Stimulated activated CD8-positive, alpha-beta memory T cell treated with anti-CD3 and anti-CD28 coated beads, Interleukin-7, amount 100 ng/mL, for 4 hours (primary cell): ENCODE data around the gene EGLN2.
"Not testable (repeated sequence)": the region's sequence is repeated elsewhere in the genome, so short reads cannot be mapped to it uniquely, and the experiment has no call there.

ENCODE experiments used
- DNase-seq, 2 donors: peaks; one replicate each; pipeline ENCODE4 v3.0.0-alpha.2; 2020; ENCODE audit warnings: low read depth in 2 of 2

Gene EGLN2

DNA sequence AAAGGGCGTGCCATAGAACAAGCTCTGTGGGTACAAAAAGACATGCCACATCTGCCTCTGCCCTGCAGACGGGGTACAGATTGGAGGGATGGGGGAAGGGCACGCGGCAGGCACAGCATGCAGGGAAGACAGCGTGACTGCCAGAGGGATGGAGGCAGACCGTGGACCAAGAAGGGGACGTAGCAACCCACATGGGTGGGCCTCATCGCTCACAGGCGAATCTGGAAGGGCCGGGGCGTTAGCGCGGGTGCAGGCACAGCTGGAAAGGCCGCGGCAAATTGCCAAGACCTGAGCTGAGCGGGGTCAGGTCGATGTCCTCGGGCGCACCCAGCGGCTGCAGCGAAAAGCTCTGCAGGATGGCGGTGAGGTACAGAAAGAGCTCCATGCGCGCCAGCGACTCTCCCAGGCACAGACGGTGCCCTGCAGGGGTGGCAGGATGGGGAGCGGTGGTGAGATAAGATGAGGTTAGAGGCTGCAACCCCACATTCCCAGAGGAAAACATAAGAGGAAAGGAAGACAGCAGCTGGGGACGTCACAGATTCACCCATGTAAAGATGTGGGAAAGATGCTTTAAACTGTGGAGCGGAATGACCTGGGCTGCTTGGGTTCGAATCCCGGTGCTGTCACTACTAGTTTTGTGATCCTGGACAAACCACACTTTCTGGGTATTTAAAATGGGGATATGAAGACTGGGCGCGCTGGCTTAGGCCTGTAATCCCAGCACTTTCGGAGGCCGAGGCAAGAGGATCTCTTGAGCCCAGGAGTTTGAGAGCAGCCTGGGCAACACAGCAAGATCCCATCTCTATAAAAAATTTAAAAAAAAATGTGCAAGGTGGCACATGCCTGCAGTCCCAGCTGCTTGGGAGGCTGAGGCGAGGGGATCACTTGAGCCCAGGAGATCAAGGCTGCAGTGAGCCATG, 19.7 kb downstream of the EGLN2 start:
- DNase-seq, result peak in 1 of 2 donors; percentile 69

DNA sequence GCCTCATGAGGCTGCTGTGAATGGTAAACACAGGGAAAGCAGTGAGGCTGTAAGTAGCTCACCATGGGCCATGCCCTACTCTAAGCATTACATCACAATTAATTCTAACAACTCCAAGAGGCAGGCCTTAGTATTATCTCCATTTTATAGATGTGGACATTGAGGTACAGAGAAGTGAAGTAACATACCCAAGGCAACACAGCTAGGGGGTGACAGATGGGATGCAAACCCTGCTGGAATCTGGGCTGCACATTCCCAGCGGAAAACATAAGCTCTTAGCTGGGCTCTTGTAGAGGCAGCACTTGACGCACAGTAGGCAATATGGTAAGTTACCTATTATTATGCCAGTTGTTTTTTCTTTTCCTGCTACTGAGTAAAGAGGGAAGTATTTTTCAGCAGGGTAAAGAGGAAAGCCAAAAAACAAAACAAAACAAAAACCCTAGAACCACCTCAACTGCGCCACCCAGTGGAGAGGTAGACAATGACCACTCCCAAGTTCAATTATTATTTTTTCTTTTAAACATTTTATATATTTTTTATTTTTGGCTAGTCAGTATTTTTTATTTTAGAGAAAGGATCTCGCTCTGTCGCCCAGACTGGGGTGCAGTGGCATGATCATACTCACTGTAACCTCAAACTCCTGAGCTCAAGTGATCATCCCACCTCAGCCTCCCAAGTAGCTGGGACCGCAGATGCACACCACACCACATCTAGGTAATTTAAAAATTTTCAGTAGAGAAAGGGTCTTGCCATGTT, 20.7 kb downstream of the EGLN2 start:
- not testable (repeated sequence) for DNase-seq

DNA sequence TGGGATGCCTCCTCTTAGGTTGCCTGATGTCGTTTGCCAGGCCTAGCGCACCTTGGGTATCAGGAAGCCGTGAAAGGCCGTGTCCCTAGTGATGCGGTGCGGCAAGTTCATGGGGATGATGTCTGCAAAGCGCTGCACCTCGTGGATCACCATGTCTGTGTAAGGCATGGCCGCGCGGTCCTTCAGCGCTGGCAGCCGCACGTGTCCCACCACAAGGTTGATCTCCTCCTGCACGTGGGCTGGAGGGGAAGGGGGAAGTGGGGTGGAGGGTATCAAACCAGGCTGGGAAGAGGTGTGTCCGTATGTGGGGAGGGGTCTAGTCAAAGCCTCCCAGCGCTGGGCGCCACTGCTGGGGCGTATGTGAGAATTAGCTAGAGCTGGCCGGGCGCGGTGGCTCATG, 23.2 kb downstream of the EGLN2 start:
- no peak for DNase-seq

DNA sequence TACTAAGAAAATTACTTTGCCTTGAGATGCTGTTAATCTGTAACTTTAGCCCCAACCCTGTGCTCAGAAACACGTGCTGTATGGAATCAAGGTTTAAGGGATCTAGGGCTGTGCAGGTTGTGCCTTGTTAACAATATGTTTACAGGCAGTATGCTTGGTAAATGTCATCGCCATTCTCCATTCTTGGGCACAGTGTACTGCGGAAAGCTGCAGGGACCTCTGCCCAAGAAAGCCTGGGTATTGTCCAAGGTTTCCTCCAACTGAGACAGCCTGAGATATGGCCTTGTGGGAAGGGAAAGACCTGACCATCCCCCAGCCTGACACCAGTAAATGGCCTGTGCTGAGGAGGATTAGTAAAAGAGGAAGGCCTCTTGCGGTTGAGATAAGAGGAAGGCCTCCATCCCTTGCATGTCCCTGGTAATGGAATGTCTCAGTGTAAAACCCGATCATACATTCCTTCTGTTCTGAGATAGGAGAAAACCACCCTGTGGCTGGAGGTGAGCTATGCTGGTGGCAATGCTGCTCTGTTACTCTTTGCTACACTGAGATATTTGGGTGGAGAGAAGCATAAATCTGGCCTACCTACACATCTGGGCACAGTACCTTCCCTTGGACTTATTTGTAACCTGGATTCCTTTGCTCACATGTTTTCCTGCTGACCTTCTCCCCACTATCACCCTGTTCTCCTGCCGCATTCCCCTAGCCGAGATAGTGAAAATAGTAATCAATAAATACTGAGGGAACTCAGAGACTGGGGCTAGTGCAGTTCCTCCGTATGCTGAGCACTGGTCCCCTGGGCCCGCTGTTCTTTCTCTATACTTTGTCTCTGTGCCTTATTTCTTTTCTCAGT, 23.9 kb downstream of the EGLN2 start:
- DNase-seq, result not testable (repeated sequence)

DNA sequence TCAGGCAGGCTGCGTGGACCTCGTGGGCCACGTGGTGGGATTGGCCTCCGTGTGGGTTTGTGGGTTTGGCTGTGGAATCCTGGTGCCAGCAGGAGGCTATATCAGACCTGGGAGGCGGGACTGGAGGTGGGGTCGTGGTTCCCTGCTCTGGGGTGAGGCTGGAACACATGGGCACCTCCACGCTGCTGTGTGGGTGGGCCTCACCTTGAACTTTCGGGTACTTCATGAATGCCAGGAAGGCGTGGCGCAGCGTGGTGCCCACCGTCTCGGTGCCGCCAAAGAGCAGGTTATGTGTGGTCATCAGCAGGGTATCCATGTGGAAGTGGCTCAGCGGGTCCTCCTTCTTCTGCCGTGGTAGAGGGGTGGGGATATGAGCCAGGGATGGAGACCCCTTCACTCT, 25.9 kb downstream of the EGLN2 start:
- DNase-seq, result not testable (repeated sequence)

DNA sequence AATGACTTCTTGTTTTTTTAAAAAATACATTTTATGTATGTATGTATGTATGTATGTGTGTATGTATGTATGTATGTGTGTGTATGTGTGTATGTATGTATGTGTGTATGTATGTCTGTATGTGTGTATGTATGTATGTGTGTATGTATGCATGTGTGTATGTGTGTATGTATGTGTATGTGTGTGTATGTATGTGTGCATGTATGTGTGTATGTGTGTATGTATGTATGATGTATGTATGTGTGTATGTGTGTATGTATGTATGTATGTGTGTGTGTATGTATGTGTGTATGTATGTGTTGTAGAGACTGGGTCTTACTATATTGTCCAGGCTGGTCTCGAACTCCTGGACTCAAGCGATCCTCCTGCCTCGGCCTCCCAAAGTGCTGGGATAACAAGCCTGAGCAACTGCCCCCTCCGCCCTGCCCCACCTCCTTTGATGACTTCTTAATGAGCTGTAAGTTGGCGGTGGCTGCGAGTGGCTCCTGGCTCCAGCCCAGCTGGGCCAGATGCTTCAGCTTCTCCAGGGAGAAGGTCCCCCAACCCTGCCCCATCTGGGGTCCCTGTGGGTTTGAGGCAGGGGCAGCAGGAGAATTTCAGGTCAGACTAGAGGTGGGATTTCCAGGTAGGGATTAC, 26.6 kb downstream of the EGLN2 start:
- not testable (repeated sequence) for DNase-seq

DNA sequence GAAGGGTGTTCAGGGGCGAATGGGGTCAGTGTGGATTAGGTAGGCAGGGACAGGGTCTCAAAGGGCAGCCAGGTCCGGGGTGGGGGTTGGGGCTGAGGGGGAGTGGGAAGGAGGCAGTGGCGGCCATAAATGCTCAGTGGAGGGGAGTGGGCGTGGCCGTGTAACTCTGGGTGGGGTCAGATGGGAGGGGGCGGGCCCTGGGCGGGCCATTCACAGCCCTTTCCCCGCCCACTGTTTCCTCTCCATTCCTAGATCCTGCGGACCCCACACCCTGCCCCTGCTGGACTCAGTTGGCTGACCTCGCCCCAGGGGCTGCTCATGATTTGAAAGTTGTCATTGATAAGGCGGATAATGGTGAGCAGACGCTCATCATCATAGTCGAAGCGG, 27.3 kb downstream of the EGLN2 start:
- DNase-seq, result not testable (repeated sequence)

DNA sequence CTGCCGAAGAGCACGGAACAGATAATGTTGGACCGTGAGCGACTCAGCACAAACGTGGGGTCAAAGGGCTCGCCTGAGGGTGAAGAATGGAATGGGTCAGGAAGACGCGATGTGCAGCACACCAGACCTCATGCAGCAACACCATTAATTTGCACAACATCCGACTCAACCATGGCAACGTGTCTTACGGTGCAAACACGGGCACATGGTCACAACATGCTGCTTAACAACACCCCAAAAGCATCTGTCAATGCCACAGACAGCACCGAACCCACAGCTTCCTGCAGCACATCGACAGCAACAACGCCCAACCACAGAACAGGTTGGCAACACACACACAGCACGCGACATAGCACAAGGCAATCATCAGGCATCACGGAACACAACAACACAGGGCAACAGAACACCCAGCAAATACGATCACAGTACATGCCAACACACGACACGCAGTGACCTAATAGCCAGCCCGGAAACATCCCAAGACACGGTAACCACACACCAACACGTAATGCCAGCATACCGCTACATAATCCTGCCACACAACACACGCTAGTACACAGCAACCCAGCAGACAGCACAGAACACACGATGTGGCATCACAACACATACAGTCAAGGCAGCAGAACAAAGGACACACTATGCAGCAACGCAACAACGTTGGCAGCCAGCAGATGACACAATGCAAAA, 27.9 kb downstream of the EGLN2 start:
- peak; percentile 46 to 57 for DNase-seq

DNA sequence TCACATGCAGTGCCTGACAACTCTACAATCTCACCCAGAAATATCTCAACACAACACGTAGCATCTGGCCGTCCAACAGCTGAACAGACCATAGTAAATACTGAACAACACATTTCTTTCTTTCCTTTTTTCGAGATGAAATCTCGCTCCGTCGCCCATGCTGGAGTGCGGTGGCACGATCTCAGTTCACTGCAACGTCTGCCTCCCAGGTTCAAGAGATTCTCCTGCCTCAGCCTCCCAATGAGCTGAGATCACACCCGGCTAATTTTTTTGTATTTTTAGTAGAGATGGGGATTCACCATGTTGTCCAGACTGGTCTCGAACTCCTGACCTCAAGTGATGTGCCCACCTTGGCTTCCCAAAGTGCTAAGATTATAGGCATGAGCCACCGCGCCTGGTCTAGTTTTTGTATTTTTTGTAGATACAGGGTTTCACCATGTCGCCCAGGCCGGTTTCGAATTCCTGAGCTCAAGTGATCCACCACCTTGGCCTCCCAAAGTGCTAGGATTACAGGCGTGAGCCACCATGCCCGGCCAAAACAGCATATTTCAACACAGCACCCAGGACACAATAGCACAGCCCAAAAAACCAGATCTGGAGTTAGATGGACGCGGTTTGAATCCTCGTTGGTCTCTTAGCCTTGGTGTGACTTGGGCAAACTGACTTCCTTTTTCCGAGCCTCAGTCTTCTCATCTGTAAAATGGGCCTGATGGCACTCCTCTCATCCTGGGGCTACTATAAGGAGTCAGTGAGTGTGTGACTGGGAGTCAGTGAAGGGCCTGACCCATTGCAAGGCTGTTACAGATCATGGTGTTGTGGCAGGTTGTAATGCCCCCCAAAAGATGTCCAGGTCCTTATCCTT, 28.6 kb downstream of the EGLN2 start:
- DNase-seq, result no peak

DNA sequence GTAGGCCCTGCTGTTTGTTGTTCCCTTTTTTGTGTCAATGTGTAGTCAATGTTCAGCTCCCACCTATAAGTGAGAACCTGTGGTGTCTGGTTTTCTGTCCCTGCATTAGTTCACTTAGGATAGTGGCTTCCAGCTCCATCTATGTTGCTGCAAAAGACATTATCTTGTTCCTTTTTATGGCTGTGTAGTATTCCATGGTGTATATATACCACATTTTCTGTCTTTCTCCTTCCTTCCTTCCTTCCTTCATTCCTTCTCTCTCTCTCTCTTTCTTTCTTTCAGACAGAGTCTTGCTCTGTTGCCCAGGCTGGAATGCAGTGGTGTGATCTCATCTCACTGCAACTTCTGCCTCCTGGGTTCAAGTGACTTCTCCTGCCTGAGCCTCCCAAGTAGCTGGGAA, 30.2 kb downstream of the EGLN2 start:
- DNase-seq, result no peak

DNA sequence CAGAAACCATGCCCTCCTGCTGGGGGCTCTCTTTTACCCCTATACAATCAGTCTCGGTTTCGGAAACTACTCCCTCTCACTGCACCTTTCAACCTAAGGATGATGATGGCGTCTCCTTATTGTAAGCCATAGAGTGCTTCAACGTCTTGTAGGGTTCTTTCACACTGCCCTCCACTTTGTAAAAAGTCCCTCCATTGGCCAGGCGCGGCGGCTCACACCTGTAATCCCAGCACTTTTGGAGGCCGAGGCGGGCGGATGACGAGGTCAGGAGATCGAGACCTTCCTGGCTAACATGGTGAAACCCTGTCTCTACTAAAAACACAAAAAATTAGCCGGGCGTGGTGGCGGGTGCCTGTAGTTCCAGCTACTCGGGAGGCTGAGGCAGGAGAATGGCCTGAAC, 31.8 kb downstream of the EGLN2 start:
- DNase-seq, result not testable (repeated sequence)

DNA sequence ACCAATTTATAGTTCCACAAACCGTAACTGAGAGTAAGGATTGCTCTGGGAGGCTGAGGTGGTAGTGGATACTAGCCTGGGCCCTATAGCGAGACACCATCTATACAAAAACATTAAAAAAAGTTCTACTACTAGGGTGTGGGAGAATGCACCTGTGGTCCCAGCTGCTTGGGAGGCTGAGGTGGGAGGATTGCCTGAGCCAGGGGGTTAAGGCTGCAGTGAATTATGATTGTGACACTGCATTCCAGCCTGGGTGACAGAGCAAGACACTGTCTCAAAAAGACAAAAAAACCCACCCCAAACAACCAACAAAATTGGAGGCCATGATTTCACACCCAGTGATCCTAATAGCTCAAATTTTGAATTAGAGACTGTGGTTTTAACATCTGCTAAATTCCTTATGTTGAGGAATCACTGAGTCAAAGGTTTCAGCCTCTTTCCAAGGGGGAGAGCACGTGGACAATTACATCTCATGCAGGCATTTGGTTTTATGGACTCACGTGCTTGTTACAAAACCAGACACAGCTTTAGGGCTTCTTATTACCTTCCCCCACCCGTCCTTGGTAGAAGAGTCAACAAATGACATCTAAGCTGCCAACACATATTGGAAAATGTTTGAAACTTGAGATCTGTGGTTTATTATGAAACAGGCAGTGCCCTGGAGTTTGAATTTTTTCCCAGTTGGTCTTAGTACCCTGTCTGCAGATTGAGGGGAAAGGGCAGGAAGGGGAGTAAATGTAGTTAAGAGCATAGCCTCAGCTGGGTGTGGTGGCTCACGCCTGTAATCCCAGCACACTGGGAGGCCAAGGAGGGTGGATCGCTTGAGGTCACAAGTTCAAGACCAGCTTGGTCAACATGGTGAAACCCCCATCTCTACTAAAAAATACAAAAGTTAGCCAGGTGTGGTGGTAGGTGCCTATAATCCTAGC, 32.8 kb downstream of the EGLN2 start:
- DNase-seq, result no peak

DNA sequence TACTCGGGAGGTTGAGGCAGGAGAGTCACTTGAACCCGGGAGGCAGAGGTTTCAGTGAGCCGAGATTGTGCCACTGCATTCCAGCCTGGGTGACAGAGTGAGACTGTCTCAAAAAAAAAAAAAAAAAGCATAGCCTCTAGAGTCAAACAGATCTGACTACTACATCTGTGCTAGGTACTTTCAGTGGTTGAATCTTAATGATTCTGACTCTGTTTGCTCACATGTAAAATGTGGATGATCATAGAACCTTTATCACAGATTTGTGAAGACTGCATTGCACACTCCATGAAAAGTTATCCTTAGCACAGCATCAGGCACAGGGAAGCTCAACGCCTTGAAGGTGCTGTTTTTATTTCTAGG, 33.4 kb downstream of the EGLN2 start:
- not testable (repeated sequence) for DNase-seq

DNA sequence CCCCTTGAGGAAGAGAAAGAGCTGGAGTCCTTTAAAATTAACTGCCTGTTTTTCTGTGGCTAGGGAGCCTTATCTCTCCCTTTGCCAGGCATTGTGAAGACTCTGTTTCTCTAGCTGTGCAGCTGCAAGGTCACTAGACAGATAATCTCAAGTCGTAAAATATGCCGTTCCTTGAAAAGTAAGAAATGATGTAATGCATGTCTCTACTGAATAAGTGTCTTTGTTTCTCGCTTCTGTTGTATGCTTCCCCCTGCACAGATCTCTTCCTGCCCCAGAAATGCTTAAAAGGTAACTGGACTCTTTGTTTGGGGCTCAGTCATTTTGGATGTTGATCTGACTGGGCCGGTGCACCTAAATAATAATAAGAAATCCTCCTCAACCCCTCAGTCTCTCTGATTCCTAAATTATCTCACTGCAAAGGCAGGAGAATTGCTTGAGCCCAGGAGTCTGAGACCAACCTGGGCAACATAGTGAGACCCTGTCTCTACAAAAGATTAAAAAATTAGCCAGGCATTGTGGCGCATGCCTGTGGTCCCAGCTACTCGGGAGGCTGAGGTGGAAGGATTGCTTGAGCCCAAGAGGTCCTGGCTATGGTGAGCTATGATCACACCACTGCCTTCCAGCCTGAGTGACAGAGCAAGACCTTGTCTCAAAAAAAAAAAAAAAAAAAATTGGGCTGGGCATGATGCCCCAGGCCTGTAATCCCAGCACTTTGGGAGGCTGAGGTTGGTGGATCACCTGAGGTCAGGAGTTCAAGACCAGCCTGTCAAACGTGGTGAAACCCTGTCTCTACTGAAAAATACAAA, 34.9 kb downstream of the EGLN2 start:
- not testable (repeated sequence) for DNase-seq

DNA sequence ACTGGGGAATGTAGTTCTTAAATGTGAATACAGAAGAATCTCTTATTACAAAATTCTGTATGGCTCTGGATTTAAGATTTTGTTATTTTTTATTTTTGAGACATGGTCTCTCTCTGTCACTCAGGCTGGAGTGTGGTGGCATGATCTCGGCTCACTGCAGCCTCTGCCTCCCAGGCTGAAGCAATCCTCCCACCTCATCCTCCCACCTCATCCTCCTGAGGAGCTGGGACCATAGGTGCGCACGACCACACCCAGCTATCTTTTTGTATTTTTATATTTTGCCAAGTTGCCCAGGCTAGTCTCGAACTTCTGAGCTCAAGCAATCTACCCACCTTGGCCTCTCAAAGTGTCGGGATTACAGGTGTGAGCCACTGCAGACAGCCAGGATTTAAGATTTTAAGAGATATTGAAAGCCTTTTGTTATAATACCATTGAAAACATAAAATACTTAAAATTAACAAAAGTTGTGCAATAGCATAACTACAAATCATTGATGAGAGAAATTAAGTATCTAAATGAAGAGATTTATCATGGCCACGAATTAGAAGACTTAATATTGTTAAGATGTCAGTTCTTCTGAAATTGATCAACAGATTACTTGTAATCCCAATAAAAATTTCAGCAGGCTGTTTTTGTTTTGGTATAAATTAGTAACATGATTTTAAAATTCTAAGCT, 37.9 kb downstream of the EGLN2 start:
- no peak for DNase-seq

DNA sequence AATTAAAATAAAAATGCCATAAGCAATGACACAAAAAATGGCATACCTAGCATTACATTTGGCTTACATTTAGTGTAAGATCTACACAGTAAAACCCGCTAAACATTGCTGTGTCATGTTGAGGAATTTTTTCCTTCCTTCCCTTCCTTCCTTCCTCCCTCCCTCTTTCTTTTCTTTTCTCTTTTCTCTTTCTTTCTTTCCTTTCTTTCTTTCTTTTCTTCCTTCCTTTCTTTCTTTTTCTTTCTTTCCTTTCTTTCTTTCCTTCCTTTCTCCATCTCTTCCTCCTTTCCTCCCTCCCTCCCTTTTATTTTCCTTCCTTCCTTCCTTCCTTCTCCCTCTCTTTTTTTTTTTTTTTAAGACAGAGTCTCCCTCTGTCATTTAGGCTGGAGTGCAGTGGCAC, 39.5 kb downstream of the EGLN2 start:
- not testable (repeated sequence) for DNase-seq

DNA sequence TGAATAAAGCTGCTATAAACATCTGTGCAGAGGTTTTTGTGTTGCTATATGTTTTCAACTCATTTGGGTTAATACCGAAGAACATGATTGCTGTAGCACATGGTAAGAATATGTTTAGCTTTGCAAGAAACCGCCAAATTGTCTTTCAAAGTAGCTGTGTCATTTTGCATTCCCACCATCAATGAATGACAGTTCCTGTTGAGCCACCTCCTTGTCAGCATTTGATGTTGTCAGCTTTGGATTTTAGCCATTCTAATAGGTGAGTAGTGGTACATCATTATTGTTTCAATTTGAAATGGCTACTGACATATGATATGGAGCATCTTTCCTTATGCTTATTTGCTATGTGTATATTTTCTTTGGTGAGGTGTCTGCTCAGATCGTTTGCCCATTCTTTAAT, 43.0 kb downstream of the EGLN2 start:
- DNase-seq, result not testable (repeated sequence)
